HG02678 (cell line): ENCODE measurements around the gene FERMT3.

ENCODE experiments used
- ATAC-seq: cut with Tn5 transposase; IDR thresholded peaks from one replicate; pipeline ENCODE4 v1.9.1; 2021; ENCODE audit warnings: mild to moderate bottlenecking, moderate library complexity; ENCODE audit not compliant: unreplicated experiment

Gene FERMT3

GRCh38 chr11:64233913-64234586 is 27.5 kb downstream of the FERMT3 start, which contains the start of gene VEGFB:
VEGFB (plus strand) TSS chr11:64234584; CDS start chr11:64234834, 250 bp downstream.
- peak; percentile 45 for ATAC-seq

GRCh38 chr11:64234647-64235379 is 28.3 kb downstream of the FERMT3 start:
- ATAC-seq = peak; percentile 29

- ATAC-seq = no peak
These were observed 29.1 kb downstream of the FERMT3 start for GRCh38 chr11:64235437-64236161.

- no peak for ATAC-seq
These were observed 31.0 kb downstream of the FERMT3 start for GRCh38 chr11:64237484-64237951.

- no peak for ATAC-seq
These were observed 31.6 kb downstream of the FERMT3 start for GRCh38 chr11:64238076-64238475.

GRCh38 chr11:64238999-64239398 is 32.5 kb downstream of the FERMT3 start:
- no peak for ATAC-seq

- ATAC-seq = no peak
These were observed 33.3 kb downstream of the FERMT3 start for GRCh38 chr11:64239662-64240434.

- ATAC-seq = peak; percentile 52
These were observed 34.1 kb downstream of the FERMT3 start, which contains the start of gene FKBP2 for GRCh38 chr11:64240435-64241240. FKBP2 (plus strand) TSS chr11:64241095; CDS start chr11:64242388, 1,293 bp downstream.

- peak; percentile 67 for ATAC-seq
These were observed 34.6 kb downstream of the FERMT3 start for GRCh38 chr11:64241241-64241490.

GRCh38 chr11:64241491-64242374 is 35.2 kb downstream of the FERMT3 start:
- peak; percentile 65 for ATAC-seq

- ATAC-seq = no peak
These were observed 36.8 kb downstream of the FERMT3 start for GRCh38 chr11:64243236-64243854.

- ATAC-seq = no peak
These were observed 37.6 kb downstream of the FERMT3 start for GRCh38 chr11:64244107-64244506.

- no peak for ATAC-seq
These were observed 38.4 kb downstream of the FERMT3 start for GRCh38 chr11:64244966-64245365.

GRCh38 chr11:64245401-64245796 is 38.9 kb downstream of the FERMT3 start:
- no peak for ATAC-seq

- no peak for ATAC-seq
These were observed 39.5 kb downstream of the FERMT3 start for GRCh38 chr11:64245797-64246620.

GRCh38 chr11:64246621-64246870 is 40.0 kb downstream of the FERMT3 start:
- ATAC-seq = peak; percentile 17

- peak; percentile 47 for ATAC-seq
These were observed 40.6 kb downstream of the FERMT3 start, which contains the start of gene PPP1R14B for GRCh38 chr11:64246871-64247728. PPP1R14B (minus strand) TSS chr11:64246943; CDS start chr11:64246673, 270 bp downstream.
